Esophagus squamous epithelium (tissue), 5 donors: Measurements from ENCODE around the gene CCL1. TPM values are rescaled to one million over a fixed set of nuclear protein-coding genes. Genes with fewer than 3 reads are reported as not detected.

Experiments
- DNase-seq: peaks from one replicate; lab custom pipeline; 2025; lab: John Stamatoyannopoulos, UW
- H3K27ac ChIP-seq, 4 donors: fragments of 200-600 bp; sonication (generic); one replicate each; pipeline ENCODE4 v1.5.1; 2016 to 2019; ENCODE audit warnings: mild to moderate bottlenecking in 1 of 4
- H3K27me3 ChIP-seq, 4 donors: fragments of 200-600 bp; sonication (generic); 1 replicate in 3 of 4; 2 replicates in 1 of 4; pipeline versions ENCODE4 v1.5.1 to v1.6.0; 2017 to 2021; ENCODE audit warnings: antibody characterized with exemption in 1 of 4
- H3K36me3 ChIP-seq, 3 donors: fragments of 200-600 bp; sonication (generic); one replicate each; pipeline ENCODE4 v1.5.1; 2016 to 2019
- H3K4me1 ChIP-seq, 3 donors: fragments of 200-600 bp; sonication (generic); one replicate each; pipeline ENCODE4 v1.5.1; 2017 to 2019
- H3K4me3 ChIP-seq, 4 donors: fragments of 200-600 bp; sonication (generic); 1 replicate in 3 of 4; 2 replicates in 1 of 4; pipeline ENCODE4 v1.5.1; 2016 to 2019; ENCODE audit warnings: mild to moderate bottlenecking in 2 of 4, moderate library complexity in 1 of 4
- H3K9me3 ChIP-seq, 3 donors: fragments of 200-600 bp; sonication (generic); one replicate each; pipeline ENCODE4 v1.5.1; 2016 to 2019
- POLR2A ChIP-seq, 4 donors: fragments of 450-650 bp; IDR thresholded peaks; one replicate each; pipeline ENCODE4 v1.6.1; 2017; ENCODE audit warnings: antibody characterized with exemption in 4 of 4, mild to moderate bottlenecking in 4 of 4, moderate library complexity in 3 of 4
- WGBS, 2 donors: methylation state at CpG; one replicate each; pipeline ENCODE4 v1.1.5; 2018; 5-methylcytosine and 5-hydroxymethylcytosine counted together
- intact Hi-C: fragments of 100-400 bp; cut with DNase I; formaldehyde crosslinking; loops from one replicate; pipeline ENCODE4 v1.15.0; 2022
- total RNA-seq, 4 donors: library from RNA; depleted of rRNA; stranded (reverse); fragments of >200 nt; gene quantifications; one replicate each; pipeline ENCODE4 v1.1.0, GENCODE V29; 2016
- TF ChIP-seq, protein P1 (sequence below), 6 experiments: fragments of 450-650 bp in 4 of 6; fragments of 200-600 bp in 2 of 6; sonication (generic) in 2 of 6; IDR thresholded peaks; one replicate each; pipeline ENCODE4 v1.5.1; 2016 to 2019; ENCODE audit warnings: antibody characterized with exemption in 6 of 6, mild to moderate bottlenecking in 4 of 6, moderate library complexity in 4 of 6
- donor health status: DM: yes; HTN: yes; CAD: no.

CCL1 gene
- total RNA-seq, 4 donors from 2014 or later = not detected

- no peak for DNase-seq
These were observed 5.3 kb upstream of the CCL1 start for GRCh38 chr17:34368196-34368945.

GRCh38 chr17:34367486-34368195 is 4.6 kb upstream of the CCL1 start:
- H3K27me3 ChIP-seq = peaks cover 0 to 54% (median 0%) of the 10 kb centered on the region in 4 donors
- no peak overlapping the region for H3K27ac ChIP-seq
- no peaks in the 10 kb centered on the region for H3K9me3 ChIP-seq
- no peak for DNase-seq
- 63 to 88% methylated on average over 7 to 9 of the region's 9 CpGs for WGBS, 2 donors
- intact Hi-C loops = no loop called here
- no peak overlapping the region for H3K4me3 ChIP-seq
- H3K4me1 ChIP-seq = no peaks in the 10 kb centered on the region
- TF ChIP-seq, protein P1, sequence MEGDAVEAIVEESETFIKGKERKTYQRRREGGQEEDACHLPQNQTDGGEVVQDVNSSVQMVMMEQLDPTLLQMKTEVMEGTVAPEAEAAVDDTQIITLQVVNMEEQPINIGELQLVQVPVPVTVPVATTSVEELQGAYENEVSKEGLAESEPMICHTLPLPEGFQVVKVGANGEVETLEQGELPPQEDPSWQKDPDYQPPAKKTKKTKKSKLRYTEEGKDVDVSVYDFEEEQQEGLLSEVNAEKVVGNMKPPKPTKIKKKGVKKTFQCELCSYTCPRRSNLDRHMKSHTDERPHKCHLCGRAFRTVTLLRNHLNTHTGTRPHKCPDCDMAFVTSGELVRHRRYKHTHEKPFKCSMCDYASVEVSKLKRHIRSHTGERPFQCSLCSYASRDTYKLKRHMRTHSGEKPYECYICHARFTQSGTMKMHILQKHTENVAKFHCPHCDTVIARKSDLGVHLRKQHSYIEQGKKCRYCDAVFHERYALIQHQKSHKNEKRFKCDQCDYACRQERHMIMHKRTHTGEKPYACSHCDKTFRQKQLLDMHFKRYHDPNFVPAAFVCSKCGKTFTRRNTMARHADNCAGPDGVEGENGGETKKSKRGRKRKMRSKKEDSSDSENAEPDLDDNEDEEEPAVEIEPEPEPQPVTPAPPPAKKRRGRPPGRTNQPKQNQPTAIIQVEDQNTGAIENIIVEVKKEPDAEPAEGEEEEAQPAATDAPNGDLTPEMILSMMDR (IDR thresholded peaks at IDR 0.05) = no peak
- no peak for TF ChIP-seq POLR2A (IDR thresholded peaks at IDR 0.05)
- no peaks in the 10 kb centered on the region for H3K36me3 ChIP-seq

More at GRCh38 chr17:34368196-34368945, 5.3 kb upstream of the CCL1 start:
- Histone ChIP-seq H3K9me3 (no peaks in the 10 kb centered on the region), H3K4me3 (no peak overlapping the region), H3K36me3 (no peaks in the 10 kb centered on the region), H3K27ac (no peak overlapping the region), H3K4me1 (no peaks in the 10 kb centered on the region), H3K27me3 (peaks cover 0 to 47% (median 0%) of the 10 kb centered on the region in 4 donors)
- TF ChIP-seq, protein P1 (IDR thresholded peaks at IDR 0.05) = no peak
- TF ChIP-seq POLR2A (IDR thresholded peaks at IDR 0.05) = no peak
- intact Hi-C loops = no loop called here
- WGBS, 2 donors = 65 to 84% methylated on average over 7 to 9 of the region's 9 CpGs

- Histone ChIP-seq H3K4me1 (no peaks in the 10 kb centered on the region), H3K27ac (no peak overlapping the region), H3K27me3 (peaks cover 0 to 64% (median 0%) of the 10 kb centered on the region in 4 donors), H3K9me3 (no peaks in the 10 kb centered on the region), H3K36me3 (no peaks in the 10 kb centered on the region), H3K4me3 (no peak overlapping the region)
- no peak for DNase-seq
- intact Hi-C loops = no loop called here
- TF ChIP-seq, protein P1 (IDR thresholded peaks at IDR 0.05) = no peak
- no peak for TF ChIP-seq POLR2A (IDR thresholded peaks at IDR 0.05)
- WGBS, 2 donors = 57 to 59% methylated on average over 2 to 4 of the region's 4 CpGs
These were observed 3.6 kb upstream of the CCL1 start for GRCh38 chr17:34366529-34367107.

- no peak for TF ChIP-seq POLR2A (IDR thresholded peaks at IDR 0.05)
- TF ChIP-seq, protein P1 (IDR thresholded peaks at IDR 0.05) = no peak
- Histone ChIP-seq H3K27ac (no peak overlapping the region), H3K36me3 (no peaks in the 10 kb centered on the region), H3K27me3 (peaks cover 0 to 65% (median 0%) of the 10 kb centered on the region in 4 donors), H3K9me3 (no peaks in the 10 kb centered on the region), H3K4me1 (peaks cover 0 to 3% (median 0%) of the 10 kb centered on the region in 3 donors), H3K4me3 (no peak overlapping the region)
- 11% methylated on average over 1 of the region's 1 CpG; no CpG with 5 or more reads in 1 of the 2 donors for WGBS, 2 donors
- intact Hi-C loops = no loop called here
- DNase-seq = no peak
These were observed 3.0 kb upstream of the CCL1 start for GRCh38 chr17:34366010-34366409.
